ENCODE results near the gene DEPDC5. TPM values are rescaled to one million over a fixed set of nuclear protein-coding genes. Genes with fewer than 3 reads are reported as not detected.

The DEPDC5 gene
- total and polyA plus RNA-seq, 9 of the 15 experiments (the other 6 are each of a cell fraction or from before 2014, with no cell fraction given): 2.3 to 12.3 (median 10.7) TPM

GRCh38 chr22:31776231-31776630 is 22.4 kb downstream of the DEPDC5 start (continued):
- TF ChIP-seq CBFA2T2 (conservative IDR thresholded peaks at IDR 0.05) (no peak), SIN3A (IDR thresholded peaks at IDR 0.05; ENCODE audit: borderline replicate concordance in 2 of 2, control insufficient read depth in 1 of 2, low read depth in 2 of 2, low read length in 2 of 2) (no peak), VEZF1 (CRISPR knock-in tag; IDR thresholded peaks at IDR 0.05) (no peak), TBL1XR1 (IDR thresholded peaks at IDR 0.05; ENCODE audit: low read length in 2 of 2) (no peak), NCOA6 (IDR thresholded peaks at IDR 0.05) (no peak), ZNF318 (IDR thresholded peaks at IDR 0.05; ENCODE audit: borderline replicate concordance in 1 of 2, low read depth in 1 of 2) (no peak)
- TF ChIP-seq, protein P1, sequence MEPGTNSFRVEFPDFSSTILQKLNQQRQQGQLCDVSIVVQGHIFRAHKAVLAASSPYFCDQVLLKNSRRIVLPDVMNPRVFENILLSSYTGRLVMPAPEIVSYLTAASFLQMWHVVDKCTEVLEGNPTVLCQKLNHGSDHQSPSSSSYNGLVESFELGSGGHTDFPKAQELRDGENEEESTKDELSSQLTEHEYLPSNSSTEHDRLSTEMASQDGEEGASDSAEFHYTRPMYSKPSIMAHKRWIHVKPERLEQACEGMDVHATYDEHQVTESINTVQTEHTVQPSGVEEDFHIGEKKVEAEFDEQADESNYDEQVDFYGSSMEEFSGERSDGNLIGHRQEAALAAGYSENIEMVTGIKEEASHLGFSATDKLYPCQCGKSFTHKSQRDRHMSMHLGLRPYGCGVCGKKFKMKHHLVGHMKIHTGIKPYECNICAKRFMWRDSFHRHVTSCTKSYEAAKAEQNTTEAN (CRISPR knock-in tag; IDR thresholded peaks at IDR 0.05): no peak
- TF ChIP-seq, protein P2, sequence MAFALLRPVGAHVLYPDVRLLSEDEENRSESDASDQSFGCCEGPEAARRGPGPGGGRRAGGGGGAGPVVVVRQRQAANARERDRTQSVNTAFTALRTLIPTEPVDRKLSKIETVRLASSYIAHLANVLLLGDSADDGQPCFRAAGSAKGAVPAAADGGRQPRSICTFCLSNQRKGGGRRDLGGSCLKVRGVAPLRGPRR (CRISPR knock-in tag; IDR thresholded peaks at IDR 0.05): no peak

Data from K562 (cell line).